NCI-H2081 (cell line): Measurements from ENCODE around the gene SPATA16.
"Not testable (repeated sequence)": the region's sequence is repeated elsewhere in the genome, so short reads cannot be mapped to it uniquely, and the experiment has no call there.

ENCODE experiments used
- DNase-seq, 2 experiments: peaks; one replicate each; lab custom pipeline; 2025; lab: John Stamatoyannopoulos, UW

The SPATA16 gene

DNA sequence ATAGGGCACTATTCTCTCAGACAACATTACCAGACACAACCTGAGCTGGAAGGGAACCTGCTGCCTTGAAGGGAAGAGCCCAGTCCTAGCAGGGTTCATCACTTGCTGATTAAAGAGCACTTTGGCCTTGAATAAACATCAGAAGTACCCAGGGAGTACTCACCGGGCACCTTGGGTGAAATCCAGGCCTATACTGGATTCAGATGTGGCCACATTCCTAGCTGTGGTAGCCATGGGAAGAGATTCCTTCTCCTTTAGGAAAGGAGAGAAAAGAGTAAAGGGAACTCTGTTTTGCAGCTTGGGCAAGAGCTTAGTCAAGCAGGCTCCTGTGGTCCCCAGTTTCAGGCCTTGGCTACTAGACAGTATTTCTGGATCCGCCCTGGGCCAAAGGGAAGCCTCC, 195.0 kb downstream of the SPATA16 start:
- no peak for DNase-seq

DNA sequence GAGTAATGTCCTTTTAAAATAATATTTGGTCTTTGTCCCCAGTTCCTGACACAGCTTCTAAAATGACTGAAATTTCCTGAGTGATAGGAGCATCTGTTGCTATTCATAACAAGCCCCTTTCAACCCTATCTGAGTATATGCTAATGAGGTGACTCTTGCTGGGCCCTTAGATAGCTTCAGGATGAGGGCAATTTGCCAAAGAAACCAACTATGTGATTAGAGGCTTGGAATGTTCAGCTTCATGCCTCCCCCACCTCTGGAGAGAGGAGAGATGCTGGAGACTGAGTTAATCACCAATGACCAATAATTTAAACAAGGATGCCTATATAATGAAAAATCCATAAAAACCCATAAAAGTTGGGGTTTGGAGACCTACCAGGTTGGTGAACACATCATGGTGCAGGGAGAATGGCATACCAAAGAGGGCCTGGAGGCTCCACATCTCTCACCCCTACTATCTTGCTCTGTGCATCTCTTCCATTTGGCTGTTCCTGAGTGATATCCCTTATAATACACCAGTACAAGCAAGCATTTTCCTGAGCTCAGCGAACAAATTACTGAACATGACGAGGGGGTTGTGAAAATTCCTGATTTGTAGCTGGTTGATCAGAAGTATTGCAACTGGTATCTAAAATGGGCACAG, 201.3 kb downstream of the SPATA16 start:
- DNase-seq = no peak

DNA sequence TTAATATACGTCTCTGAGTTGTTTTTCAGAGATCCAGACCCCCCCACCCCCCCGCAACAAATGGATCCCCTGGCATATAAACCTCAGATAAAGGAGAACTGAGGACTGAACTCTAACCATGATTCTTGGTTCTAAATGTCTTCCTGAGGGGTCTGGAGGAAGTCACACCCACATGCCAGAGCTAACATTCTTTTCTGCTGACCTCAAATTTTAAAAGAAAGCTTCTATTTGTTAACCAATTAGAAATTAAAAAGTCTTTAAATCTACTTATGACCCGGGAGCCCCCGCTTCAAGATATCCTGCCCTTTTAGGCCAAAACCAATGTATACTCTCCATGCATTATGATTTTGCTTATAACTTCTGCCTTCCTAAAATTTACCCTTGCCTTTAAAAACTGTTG, 202.2 kb downstream of the SPATA16 start:
- no peak for DNase-seq

DNA sequence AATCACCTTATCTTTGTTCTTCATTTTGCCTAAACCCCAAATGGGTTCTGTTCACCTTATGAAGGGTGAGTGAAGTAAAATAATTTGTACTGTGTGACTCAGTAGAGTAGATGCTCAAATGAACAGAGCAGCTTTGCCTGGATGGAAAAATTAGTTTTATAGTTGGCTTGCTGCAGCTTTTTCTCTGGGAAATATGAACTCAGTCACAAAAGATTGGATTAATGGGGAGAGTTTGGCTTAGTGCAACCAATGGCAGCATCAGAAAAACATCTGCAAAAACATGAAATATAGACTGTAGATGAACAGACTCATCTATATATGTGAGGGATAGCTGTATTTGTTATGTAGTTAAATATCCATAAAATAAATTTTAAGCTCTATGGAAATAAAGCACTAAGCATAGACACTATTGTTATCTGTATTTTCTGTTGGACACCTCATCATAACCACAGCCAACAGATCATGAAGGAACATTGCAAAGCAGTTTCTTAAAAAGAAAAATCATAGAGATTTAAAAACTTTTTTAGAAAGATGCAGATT, 209.2 kb downstream of the SPATA16 start:
- no peak for DNase-seq

DNA sequence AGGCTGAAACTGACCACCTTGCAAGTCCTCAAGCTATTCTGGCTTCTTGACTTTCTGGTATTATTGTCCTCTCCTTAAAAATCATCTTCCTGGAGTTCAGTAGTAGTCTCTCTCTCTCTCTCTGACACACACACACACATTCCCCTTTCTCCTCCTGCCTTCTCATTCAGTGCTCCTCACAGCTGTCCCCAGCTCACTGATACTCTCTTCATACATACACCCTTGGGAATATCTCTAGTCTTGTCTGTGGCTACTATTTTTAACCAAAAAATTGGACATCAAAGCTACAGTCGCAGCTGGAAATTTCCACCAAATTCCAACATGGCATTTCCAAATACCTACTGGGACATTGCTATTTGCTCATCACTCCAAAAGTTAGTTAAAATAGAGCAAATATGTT, 211.6 kb downstream of the SPATA16 start:
- DNase-seq = no peak

DNA sequence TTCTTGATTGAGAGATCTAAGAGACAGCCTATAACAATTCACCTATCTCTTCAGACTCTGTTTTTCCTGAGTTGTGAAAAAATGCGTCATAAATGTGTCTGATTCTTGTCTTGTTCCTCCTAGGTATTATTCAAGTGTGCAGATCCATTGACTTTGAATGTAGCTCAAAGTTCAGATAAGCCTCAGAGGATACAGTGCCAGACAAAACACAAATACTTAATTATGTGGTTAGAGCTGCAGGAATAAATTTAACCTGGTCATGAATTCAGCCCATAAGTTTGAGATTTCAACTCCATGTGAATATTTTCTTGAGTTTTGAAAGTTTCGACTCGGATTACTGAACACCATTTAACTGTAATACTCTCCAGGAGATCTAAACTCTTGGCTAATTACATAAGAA, 216.5 kb downstream of the SPATA16 start:
- no peak for DNase-seq

DNA sequence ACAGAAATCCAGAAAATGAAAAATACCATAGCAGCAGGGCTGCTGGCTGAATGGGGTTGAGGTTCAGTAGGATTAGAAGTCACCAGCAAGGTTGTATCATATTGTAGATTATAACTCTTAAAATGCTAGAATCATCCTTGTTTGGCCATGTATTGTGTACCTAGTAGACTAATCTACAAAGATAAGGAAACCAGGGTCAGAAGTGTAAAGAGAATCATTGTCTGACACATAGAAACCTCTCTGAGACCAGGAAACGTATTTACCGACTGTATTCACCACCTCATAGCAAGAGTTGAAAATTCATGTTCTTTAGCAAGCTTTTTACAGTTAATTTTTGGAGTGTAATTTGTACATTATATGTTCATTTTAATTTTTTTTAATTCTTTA, 221.7 kb downstream of the SPATA16 start:
- no peak for DNase-seq

DNA sequence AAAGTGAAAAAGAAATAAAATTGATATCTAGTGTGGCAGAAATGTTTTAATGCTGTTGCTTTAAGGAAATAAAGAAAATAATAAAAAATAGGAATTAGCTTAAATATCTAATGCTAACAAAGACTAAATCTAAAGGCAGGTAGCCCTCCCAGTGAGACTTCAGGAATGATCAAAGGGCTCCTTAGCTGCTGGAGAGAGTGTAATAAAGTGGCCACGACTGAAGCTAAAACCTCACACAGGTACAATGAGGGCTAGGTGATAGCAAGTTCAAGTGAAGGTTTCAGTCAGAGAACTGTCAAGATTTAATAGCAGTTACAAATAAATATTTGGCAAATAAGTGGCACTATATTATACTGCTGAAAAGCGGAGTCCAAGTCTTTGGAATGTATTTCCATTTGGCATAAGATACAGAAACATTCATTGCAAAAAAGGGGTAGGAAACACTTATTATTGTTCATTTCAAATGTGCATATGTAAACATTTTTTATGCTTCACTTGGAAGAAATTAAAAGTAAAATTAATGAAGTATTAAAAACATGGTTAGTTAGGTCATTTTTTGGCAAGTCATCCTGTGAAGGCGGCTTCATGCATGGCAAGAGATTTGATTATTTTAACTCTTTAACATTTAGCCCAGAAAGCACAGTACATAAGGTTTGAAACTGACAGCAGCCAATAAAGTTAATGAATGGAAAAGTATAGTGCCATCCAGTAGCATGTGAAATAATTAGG, 222.3 kb downstream of the SPATA16 start:
- no peak for DNase-seq

DNA sequence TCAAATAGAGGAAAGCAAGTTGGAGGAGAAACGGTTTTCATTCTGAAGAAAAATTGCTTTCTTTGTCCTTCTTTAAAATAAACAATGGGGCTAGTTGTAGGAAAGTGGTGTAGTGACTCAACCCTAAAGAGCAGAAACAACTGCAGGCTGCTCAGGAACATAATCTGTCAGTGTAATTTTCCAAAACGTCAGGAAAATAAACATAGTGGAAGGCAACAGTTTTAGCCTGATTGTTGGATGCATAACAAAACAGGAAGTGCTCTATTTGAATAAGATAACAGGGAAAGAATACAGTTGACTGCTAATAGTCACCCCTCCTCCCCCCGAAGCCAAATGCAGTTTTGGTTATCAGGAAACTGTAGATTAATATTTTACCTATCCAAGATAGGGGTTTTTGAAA, 222.9 kb downstream of the SPATA16 start:
- DNase-seq = peak; percentile 44 to 89

DNA sequence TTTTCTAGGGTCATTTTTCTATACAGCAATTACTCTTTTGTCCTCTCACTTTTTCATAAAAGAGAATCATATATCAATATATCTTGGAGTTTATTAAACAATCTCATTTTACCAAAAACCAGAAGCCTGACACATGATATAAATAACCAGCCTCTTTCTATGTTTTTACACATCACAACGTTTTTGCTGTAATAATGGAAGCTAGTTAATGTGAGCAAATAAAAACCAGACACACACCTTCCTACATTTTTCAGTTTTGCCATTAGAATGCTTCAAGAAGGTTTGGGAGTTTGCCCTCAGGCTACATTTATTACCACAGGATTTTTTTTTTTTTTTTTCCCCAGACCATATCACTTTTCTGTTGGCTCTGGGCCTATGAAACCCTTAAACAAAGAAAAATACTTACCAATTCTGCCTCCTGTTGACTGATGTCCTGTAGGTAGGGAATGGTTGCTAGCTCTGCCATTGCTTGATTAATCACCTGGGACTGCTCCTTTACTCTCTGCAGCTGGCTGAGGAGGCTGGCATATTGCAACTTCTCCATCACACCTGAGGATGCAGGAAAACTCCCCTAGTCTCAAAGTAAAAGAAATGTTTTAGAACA, 225.0 kb downstream of the SPATA16 start:
- DNase-seq = peak; percentile 92 to 97

DNA sequence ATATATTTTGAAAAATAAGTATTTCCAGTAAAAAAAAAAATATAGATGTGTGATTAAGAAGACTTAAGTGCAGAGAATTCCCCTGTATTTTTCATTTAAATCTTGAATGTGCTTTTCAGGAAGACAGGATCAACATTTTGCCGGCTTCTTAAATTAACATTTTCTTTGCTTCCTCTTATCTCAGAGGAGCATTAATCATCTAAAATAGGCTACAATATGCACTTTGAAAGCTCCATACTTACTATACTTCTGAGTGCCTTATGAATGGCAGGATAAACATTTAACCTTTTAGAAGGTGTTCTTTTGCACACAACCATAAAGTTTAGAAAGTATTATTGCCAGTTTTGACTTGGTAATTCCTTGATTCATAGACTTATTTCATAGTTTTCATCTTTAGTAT, 226.2 kb downstream of the SPATA16 start:
- no peak for DNase-seq

DNA sequence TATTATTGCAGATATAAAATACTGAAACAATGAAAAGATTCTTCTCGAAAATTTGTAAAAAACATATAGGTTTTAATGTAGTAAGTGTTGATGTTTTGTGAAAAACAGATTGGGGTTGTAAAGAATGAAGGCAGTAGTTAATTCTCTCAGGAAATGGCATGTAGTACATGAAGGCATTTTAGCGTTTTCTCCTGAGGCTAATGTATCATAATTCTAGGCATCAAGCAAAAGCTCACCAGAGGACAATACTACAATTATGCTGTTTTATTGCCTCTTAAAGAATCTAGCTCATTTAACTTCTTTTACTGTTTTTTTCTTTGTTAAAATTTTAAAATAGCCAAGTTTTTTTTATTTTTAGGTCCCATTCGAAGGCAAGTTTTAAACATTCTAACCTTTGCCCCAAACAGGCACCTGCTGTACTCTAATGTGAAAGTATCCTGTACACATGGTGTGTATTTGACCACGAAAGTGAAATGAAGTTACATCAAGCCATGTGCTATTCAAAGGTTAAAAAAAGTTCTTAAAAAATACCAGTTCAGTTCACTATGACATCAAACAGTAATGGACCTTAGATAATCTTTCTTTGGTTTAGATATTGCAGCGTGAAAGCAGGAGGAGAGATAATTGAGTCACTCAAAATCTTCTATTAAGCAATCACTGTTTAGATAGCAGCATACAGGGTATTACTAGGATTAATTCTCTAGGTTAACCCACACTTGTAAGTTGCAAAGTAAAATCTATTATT, 227.0 kb downstream of the SPATA16 start:
- no peak for DNase-seq

DNA sequence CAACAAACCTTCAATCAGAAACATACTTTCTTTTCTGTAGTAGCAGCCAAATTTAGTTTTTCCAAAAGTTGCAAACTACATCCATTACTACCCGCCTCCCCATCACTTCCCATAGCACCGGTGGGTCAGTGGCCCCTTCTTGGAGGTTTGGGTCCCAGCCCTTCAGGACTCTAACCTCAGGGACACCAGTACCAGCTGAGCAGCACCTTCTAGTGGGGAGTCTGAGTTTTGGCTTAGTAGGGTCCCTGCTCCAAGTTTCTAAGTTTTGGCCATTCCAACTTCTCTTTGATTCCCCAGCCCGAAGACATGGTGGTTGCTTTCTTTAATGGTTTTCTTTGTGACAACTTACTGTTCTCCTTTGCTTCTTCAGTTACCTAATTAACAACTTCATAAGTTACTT, 229.9 kb downstream of the SPATA16 start:
- no peak for DNase-seq

DNA sequence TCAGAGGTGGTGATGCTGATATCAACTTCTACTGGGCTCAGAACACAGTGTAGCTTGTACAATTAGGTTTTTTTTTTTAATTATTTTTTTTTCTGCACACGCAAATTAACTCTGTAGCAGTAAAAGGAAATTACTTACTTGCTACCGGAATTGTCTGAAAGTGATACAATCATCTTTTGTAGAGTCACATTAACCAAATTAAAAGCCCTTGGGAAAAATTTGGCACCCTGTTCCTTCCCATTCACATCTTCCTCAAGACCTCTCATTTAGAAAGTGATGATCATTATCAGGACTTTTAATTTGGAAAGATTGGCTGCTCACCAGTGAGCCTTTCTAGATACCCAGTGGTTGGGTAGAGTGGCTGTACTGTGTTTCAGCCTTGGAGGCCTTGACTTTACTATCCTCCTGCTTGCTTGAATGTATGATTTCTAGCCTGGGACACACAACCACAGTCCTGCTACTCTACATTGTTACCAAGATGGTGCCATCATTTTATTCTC, 232.2 kb downstream of the SPATA16 start:
- DNase-seq = no peak

DNA sequence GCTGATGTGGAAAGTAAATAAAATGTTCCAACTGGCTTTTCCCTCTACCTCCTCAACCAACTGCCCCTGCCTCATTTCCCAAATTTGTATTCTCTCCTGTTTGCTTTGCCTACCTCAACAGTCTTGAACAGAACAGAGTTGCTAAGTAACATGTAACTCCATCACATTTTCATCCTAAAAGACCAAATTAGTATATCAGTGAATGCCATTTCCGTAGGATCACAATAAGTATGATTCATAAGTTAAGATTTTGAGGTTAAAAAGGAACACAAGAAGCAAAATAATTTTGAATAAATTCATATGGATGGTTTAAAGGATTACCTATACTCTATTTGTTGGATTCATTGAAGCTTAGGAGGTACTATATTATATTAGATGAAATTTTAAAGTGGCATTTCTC, 235.6 kb downstream of the SPATA16 start:
- no peak for DNase-seq

DNA sequence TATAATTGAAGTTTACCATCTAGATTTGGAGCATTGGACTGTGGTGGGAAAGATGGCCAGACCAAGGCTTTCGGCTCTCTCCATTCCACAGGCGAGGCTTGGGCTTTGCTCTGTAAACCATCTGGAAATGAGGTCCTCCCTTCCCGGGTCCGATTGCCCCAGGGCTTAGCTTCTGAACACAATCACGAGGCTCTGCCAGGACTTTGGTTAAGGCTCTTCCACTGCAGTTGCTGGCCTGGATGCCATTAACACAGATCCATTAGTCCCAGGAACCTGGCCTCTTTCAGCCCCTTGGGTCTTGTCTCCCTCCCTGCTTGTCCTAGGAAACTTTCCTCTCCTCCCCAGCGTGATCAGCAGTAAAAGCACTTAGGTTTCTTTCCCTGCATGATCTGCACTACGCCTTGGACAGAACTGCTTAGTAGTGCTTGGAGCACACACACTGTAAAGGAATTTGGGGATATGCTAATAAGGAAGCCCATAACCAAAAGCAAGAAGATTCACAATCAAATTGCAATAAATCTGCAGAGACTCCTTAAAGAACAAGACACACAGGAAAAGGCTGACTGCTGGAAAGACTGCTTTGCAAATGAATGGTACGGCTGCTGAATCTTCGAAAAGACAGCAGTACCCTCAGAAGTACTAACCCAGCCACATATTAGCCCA, 236.2 kb downstream of the SPATA16 start:
- no peak for DNase-seq

DNA sequence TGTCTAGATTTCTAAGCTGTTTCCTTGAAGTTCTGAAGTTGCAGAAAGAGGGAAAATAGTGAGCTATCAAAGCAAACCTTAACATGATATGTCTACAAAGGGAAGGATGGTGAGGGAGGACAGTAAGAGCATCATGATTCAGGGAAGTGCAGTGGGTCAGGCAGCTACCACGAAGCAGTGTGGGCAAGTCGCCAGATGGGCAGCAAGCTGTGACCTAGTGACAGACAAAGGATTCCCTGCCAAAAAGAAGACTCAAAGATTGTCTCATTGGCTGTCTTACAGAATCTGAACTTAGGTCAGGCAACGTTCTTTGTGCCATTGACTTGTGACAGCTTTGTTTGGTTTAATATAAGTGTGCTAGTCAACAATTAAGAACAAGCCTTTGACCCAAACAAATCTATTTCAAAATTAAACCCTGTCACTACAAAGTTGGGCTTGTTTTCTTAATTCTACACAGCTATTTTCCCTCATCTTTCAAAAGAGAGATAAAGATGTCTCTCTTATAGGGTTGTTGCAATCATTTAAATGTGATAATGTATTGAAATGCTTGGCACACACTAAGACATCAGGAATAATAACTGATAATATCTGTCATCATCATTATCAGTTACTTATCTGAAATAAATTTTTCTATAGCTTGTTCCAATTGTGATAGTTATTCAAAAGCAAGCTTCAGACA, 237.3 kb downstream of the SPATA16 start:
- DNase-seq = no peak

DNA sequence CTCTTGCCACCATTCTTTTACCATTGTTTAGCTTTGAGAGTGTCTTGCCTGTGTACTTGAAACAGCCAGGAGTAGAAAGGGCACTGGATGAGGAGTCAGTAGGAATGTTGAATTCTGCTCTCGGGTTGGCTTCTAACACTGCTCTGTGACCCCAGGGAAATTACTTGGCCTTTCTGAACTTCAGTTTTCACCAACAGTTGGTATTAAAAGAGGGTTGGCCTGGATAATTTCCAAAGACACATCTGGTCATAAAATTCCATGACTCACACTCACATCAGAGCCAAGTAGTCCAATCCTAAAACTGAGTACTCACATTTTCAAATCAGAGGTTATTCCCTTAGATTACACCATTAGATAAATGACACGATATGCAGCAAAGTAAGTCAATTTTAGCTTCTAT, 248.9 kb downstream of the SPATA16 start:
- DNase-seq = no peak

DNA sequence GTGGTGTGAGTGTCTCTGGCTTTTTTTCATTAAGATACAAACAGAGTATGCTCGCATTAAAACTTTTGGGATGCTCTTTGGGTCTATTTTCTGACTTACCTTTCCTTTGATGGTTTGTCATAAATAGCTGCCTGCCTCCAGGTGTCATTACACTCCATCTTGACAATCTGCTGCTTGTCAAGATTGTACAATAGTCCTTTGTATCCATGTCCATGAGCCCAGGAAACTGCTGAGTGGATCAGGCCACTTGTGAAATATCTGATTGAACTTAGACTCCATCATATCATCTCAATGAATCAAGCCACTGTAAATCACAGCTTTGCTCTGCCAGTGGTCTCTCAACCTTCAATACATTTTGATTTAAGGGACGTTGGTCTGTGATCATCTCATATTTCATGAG, 255.3 kb downstream of the SPATA16 start:
- DNase-seq = no peak

DNA sequence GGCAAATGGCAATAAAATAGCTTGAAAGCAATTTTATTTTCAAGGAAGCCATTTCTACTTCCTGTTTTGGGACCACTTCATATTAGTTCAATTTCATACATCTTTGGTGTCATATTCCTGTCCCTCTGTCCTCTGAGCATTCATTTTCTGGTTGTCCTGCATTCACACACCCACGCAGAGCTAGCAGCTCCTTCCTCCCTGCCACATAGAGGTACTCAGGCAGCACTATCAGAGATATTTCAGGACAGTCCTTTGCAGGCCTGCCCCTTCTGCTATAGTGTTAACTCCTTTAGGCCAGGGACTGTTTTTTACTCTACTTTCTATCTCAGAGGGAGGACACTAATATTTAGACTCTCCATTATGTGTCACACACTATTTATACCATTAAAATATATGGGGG, 258.5 kb downstream of the SPATA16 start:
- no peak for DNase-seq

DNA sequence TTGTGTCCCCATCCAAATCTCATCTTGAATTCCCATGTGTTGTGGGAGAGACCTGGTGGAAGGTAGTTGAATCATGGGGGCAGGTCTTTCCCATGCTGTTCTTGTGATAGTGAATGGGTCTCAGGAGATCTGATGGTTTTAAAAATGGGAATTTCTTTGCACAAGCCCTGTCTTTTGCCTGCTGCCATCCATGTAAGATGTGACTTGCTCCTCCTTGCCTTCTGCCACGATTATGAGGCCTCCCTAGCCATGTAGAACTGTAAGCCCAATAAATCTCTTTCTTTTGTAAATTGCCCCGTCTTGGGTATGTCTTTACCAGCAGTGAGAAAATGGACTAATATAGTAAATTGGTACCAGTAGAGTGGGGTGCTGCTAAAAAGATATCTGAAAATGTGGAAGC, 261.7 kb downstream of the SPATA16 start:
- not testable (repeated sequence) for DNase-seq
